T follicular helper cell (primary cell): ENCODE measurements around the gene CD164L2.
"Not testable (repeated sequence)": the region's sequence is repeated elsewhere in the genome, so short reads cannot be mapped to it uniquely, and the experiment has no call there.

ENCODE experiments used
- DNase-seq: peaks from one replicate; pipeline ENCODE4 v3.0.0-alpha.2; 2020; ENCODE audit warnings: low read depth
- total RNA-seq, 2 experiments: gene quantifications; one replicate each; lab custom pipeline; 2026; lab: John Stamatoyannopoulos, UW

The CD164L2 gene
- total RNA-seq, result 0 to 0.06 reads per million in 2 experiments

DNA sequence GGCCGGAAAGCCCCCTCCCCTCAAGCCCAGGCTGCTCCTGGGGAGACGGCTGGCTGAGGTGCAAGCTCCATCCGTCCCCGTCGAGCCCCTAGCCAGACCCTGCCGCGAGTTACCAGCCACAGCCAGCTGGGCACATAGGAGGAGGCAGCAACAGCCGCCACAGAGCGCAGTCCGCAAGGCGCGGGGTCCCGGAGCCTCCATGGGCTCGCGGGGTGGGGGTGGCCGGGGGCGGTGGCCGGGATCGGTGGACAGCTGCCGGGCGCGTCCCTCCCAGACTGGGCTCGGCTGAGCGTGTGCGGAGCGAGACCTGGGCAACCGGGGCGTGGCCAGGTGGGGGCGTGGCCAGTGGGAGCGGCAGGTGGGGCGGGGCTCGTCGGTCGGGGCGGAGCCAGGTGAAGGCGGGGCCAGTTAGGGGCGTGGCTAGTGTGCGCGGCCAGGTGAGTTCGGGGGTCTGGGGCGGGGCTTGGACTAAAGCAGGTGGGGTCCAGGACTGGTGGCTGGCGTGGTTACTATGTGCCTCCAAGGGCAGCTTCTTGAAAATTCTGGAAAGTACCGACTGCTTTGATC lies at the start of gene CD164L2:
CD164L2 (minus strand) TSS at position 295 of the 567 bp plus-strand sequence; CDS start at position 201, 94 bp downstream.
- peak; percentile 40 for DNase-seq

DNA sequence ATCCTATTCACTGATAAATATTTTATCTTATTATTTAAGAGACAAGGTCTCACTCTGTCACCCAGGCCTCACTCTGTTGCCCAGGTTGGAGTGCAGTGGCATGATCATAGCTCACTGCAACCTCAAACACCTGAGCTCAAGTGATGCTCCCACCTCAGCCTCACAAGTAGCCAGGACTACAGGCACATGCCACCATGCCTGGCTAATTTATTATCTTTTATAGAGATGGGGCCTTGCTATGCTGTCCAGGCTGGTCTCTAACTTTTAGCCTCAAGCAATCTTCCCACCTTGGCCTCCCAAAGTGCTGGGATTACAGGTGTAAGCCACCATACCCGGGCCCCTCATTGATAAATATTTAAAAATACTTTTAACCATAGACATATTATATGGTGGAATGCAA lies 49.6 kb upstream of the CD164L2 start:
- DNase-seq, result not testable (repeated sequence)

DNA sequence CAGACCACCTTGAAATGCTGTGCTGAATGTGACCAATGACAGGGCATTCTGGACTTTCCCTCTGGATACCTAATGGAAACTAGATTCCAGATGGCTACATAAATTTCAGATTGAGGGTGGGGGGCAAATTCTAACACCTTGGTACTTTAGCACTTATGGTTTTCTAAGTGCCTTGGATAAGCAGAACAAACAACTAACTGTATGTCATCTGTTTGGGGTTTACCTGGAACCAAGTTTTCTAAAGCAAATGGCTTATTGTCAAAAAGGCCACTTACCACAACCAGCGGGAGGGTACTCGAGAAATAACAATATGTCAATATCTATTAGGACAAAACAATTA lies 48.4 kb upstream of the CD164L2 start:
- DNase-seq, result no peak

DNA sequence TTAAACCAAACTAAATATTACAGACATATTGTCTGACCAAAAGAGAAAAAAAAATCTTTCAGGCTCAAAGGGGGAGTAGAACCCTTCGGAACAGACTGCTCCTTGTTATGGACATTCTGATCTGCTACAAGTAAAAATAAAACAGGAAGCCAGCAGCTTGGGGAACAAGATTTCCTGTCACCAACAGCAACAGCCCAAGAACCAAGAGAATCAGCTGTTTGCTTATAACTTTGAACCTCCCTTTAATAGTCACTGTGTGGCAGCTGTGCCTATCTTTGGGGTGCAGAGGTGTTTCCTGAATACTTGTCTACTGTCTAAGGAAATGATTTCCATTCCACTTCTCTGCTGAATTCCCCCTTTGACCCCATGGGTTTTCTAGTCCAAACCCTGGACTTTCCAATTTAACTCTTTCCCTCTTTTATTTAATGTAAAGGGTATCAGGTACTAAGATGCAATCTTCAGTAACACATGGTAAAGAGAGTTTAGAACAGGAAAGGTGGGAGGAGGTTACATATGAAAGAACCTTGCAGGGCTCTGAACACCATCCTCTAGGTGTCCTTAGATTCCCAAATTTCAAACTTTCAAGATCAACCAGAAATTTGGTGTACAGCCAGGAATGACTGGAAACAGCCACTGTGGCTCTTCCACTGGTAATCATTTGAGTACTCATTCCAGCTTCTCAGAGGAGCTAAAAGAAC lies 47.9 kb upstream of the CD164L2 start:
- peak; percentile 6 for DNase-seq

DNA sequence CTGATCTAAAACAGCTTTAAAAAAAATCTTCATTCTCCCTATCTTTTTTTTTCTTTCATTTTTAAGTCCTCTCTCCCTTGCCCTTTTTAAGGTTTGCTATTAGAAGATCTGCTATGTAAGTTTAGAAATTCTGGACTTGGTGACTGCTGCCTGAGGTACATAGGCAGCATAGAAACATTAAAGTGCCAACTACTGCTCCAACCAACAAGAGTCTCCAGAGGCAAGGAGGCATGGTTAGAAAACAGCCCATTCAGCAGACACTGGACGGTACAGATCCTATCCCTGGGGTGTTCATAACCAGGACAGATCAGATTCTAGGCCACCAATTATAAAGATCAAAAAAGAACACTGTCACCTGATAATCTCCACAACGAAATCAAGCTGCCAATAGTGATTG lies 45.9 kb upstream of the CD164L2 start:
- DNase-seq, result no peak

DNA sequence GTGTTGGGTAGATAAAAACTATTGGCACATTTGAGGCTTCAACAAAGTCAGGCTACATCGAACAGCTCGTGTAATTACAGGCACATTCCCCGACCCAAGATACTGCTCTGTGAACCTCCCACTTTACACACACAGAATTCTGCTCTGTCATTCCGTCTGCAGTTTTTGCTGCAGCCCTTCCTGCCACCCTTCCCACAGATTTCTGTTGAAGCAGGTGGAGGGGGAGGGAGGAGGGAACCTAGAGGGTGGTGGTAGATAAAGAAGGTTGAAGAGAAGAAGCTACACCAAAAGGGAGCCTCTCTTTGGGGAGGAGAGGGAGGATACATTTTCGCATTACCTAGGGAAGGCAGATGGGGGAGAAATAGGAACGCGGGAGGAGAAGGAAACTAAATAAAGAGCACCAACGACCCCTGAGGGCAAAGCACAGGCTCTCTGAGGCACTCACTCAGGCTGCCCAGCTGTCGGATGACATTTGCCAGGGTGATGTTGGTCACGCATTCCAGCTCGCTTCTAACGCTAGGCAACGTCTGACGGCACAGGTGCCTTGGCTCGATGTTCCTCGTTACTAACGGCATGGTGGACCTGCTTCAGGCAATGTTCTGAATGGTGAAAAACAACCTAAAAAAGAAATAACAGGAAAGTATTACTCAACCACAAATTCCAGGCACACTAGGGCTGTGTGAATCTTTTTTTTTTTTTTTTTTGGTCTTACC lies 45.3 kb upstream of the CD164L2 start:
- no peak for DNase-seq

DNA sequence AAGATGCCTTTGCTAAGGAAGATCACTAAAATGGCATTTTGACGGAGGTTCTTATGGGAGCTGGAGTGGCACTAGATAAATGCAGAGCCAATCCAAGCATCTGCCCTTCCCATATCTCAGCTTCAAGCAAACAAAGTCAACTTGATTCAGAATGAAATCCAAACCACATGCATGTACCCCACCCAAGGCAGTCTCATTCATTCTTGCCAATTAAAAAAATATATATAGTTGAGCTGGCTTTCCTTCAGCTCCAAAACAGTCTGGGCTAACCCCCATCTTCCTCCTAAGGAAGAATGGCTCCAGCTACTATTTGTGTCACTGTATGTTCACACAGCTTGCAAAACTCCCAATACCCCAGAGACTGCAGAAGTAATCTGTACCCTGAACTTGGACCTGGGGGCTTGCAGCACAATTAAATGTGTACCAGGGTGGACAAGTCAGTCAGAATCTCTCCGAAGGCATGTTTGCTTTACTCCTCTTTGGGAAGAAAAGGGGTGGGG lies 44.7 kb upstream of the CD164L2 start:
- DNase-seq, result no peak

DNA sequence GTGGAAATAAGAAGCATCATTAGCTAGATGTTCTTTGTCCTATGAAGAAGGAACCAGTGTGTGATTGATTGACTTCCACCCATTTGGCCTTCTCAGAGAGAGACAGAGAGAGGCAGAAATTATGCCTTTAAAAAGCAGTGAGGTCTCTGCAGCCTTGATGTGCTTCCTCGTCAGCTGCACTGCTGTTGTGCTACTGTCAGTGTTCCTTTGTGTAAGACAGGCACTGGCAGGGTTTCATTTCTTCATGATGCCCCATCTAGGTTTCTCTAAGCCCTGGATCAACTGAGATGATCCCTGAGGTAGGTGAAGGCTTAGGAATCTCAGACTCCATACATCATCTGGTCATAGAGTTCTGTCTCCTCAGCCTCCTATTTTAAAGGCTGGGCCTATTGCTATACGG lies 44.2 kb upstream of the CD164L2 start:
- DNase-seq, result no peak

DNA sequence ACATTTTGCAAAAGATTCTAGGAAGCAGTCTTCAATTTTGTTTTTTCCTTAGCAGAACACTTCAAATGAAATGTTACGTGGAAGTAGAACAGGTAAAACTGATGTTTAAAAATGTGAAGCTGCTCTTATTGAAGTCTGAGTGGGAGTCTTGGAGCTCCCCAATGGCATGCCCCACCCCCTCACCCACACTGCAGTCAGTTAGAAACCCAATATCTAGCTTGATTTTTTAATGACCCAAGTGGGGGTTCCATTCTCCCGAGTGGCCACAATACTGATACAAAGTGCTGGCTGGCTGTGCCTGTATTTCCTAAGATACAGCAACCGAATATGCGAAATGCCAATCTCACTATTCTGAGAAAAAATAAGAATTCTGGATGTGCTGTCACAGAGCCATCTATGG lies 40.6 kb upstream of the CD164L2 start:
- no peak for DNase-seq

DNA sequence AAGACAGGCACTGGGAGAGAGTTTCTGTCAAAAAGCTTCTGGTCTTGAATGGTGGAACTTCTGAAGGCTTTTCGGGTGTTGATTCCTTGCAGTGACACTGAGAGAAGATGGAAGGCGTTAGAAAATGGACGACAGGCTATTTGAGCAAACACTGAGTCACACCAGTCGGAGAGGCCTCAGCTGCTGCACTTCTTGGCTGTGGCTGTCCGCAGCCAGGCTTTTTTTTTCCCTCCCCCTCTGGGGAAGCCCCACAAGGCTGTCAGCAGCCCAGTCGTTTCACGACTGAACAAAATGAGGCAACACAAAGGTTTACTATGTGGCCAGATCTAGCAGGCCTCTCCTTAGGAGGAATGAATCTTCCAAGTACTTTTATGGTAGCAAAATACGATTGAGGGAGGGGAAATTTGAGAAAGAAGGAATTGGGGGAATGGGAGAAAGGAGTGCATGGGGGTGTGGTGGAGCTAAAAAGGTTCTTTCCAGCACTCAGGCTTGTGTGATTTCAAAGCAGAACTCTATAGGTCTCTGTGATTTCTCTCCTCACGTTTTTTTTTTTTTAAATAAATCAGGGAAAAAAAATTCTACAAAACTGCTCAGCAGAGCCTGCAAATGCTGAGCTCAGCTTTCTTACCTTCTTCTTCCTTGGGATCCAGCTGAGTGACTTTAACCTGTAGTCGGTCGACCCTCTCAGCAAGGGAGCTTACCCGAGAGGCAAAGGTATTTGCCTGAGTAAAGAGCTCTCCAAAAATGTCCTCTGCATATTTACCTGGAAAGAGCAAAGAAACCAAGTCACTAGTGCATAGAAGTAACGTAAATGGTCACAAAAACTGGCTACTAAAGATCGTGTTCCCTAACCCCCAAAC lies 35.4 kb upstream of the CD164L2 start:
- no peak for DNase-seq

DNA sequence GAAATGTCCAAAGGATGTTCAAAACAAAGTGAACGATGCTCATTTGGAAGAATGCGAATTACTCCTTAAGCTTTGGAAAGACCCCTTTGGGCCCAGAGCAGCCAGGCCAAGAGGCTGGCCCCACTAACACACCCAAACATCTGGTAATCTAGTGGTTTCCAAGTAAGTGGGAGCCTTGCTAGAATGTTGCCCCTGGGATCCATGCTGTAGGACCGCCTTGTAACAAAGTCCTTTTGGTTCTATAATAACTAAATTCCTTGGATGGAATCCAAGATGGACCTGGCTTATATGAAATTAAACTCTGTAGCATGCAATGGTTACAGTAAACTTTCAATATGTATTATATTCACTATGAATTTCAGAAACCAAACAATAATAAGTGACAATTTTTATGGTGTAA lies 34.6 kb upstream of the CD164L2 start:
- no peak for DNase-seq

DNA sequence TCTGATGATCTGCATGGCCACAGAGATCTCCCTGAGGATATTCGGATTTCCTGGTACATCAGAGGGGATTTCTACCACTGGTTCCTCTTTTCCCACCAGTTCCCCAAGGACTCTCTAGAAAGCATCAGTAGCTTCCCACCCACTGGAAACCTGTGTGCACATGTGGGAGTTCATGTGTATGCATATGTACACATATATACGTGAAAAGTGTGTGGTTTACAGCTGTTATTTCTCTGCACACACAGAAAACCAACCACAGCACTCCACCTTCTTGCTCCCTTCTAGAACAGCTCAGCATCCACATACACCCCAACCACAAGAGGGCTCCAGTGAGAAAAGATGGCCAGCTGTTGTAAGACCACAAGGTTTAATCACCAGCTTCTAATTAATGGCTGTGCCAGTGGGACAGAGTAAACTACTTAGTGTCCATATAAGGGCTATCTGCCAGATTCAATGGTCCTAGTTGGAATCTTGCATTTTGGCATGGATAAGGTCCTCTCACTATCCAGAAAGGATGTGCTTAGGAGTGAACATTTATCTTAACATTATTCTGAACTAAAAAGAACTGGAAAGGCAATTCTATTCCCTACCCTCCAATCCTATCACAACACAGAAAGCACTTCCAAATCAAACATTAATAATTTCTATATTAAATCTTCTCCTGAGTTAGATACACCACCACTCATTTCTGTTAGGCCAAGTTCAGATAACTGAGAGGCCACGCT lies 33.4 kb upstream of the CD164L2 start:
- DNase-seq, result peak; percentile 36

DNA sequence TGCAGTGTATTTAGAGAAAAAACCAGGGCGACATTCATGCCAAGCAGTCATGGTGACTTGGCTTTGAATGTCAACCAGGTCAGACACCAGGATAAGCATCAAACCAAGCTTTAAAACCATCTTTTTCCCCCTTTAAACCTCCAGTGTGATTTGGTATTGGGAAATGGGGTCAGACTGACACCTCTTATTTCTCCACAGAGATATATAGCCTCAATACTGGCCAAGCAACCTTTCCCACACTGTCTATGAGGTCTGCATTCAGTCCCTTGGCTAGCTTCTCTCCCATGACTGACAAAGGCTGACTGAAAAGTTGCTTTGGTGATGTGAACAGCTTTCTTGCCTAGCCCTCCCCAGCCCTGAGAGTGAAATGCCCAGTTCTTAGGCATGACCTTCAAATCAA lies 31.0 kb upstream of the CD164L2 start:
- no peak for DNase-seq

DNA sequence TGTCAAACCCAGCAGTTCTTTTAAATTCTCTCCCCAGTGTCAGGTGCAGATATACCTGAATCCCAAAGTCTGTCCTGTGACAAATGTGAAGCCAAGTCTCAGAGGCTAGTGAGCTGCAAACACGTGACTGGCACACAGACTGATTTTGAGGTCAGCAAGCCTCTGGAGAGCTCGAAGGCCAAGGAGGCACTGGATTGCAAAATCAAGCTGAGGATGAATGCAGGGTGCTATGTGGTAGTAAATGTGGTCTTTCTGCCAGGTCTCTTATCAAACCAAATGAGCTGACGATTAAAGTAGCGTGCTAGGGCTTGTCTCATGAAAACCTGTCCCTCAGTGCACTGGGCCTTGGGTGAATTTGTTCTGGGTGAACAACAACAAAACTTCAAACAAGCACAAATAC lies 29.9 kb upstream of the CD164L2 start:
- DNase-seq, result no peak

DNA sequence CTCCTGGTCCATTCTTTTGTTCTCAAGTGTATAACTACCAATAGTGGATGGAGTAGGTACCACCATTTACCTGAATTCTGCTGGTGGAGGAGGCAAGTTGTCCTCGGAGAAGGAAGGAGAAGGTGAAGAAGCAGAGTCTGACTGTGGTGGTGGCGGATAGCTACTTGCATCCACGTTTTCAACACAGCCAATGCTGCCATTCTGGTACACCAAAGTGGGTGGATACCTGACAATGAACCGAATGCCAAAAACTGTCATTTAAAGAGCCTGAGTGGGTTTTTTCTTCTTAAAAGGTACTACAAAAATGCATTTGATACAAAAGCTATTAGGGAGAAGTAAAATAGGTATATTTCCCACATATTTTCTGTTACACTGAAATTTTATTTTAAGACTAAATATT lies 29.4 kb upstream of the CD164L2 start:
- DNase-seq, result no peak

DNA sequence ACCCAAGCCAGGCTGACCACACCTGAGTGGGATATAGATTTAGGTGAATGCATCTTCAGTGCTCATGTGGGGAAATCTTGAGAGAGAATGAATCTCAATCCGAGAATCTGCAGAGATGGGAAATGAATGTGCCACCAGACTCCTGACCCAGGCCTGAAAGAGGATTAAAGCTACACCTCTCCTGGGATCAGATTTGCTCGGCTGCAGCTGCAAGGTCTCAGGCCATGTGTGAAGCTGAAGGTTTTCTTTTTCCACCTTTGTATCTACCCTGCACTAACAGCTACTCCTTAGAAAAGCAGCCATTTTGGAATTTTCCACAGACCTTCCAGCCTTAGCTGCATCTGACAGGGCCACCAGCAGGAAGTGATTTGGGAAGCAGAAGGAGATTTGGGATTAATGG lies 27.6 kb upstream of the CD164L2 start:
- no peak for DNase-seq

DNA sequence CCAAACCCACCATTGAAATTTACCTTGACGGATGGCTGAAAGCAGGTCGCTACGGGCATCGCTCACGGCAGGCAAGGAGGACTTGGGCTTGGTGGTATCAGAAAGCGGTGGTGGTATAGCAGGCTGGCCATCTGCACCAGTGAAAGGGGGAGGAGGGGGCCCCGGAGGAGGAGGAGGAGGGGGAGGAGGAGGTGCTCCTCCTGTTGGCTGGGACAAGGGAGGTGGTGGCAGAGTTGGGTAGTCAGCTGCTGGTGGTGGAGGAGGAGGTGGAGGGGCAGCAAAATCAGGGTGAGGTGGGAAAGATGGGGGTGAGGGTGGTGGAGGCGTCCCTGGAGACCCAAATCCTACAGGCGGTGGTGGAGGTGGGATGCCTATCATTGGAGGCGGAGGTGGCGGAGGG lies 26.5 kb upstream of the CD164L2 start:
- no peak for DNase-seq

DNA sequence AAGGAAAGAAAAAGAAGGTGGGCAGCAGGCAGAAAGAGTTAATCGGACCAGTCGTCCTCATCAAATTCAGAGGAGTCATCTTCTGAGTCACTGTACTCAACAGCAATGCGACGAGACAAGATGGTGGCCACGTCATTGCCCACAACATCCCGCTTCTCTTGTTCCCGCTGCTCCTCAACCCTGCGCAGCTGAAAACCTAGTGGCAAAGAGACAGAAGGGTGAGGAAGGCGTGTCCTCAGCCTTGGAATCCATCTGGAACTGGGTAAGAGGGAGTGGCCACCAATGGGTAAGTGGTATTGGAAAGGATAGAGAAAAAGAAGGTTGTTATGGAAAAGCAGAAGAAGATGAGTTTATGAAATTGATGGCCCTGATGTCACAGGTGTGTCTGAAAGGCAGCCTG lies 25.0 kb upstream of the CD164L2 start:
- no peak for DNase-seq

DNA sequence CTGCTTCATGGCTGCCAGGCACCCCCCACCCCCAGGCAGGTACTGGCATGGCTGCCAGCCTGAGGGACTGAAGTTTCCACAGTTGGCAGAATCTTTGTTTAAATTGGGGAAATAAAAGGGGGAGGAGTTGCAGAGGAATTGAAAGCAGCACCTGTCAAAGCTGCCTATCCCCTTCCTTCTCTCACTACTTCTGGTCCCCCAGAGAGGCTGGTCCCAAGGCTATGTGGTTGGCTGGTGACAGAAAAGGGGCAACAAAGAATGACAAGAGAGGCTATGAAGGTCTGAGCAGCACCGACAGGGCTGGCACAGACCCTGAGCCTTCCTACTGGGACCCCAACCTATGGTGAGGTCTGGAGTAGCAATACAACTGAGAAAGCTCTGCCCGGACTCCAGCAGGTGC lies 23.7 kb upstream of the CD164L2 start:
- not testable (repeated sequence) for DNase-seq

DNA sequence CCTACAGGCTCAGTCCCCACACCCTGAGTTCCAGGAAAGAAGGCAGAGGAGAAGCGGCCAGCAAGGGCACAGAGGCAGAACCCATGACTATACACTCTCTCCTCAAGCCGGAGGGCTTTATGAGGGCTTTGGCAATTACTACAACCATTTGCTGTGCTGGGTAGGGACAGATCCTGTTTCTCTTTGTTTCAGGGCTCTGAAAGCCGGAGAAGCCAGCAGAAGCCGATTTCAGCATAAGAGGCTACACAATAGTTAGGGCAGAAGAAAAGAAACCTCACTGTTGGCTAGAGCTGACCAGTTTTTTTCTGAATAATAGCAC lies 23.2 kb upstream of the CD164L2 start:
- DNase-seq, result no peak

DNA sequence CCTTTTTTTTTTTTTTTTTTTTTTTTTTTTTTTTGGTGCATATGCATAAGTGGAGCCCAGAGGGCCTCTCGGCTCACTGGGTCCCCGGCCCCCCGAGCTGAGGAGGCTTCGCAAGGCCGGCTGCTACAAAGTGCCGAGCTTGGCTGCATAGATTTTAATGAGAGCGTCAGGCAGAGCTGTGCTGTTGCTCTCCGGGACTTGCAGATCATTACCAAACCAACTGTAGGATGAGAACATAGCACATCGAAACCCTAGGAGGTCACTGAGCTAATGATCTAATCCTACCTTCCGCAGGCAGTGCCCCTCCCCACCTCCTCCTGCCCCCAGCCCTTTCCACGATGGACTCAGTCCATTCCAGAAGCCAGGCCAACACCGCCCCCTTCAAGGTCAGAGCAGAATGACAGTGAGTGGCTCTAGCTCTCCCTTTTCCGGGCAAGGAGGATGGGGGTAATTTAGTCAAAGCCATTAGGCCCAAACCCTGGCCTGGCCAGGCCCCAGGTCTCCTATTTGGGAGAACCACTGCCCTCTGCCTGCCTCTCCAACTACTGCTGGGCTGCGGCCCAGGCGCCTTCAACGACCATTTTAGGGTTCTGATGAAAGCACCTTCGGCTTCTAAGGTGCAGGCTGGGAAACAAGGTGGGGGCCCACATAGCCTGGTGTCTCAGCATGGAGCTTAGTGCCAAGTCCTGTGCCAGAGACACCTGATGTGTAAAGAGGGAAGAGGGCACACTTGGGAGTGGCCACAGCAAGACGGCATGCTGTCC lies 22.6 kb upstream of the CD164L2 start:
- not testable (repeated sequence) for DNase-seq
